Parathyroid adenoma (tissue), 2 donors: ENCODE results near the gene HSD17B14.

Source experiments
- H2AFZ ChIP-seq: fragments of 300-600 bp; sonication (generic); one replicate; pipeline ENCODE4 v1.7.0; 2017; ENCODE audit warnings: antibody characterized with exemption, mild to moderate bottlenecking
- H3K27ac ChIP-seq: fragments of 300-600 bp; sonication (generic); one replicate; pipeline ENCODE4 v1.7.0; 2017
- H3K27me3 ChIP-seq: fragments of 300-600 bp; sonication (generic); one replicate; pipeline ENCODE4 v1.7.0; 2017; ENCODE audit warnings: low read length; ENCODE audit not compliant: control insufficient read depth, insufficient read depth
- H3K36me3 ChIP-seq: fragments of 300-600 bp; sonication (generic); one replicate; pipeline ENCODE4 v1.7.0; 2017; ENCODE audit warnings: low read length; ENCODE audit not compliant: control insufficient read depth, insufficient read depth
- H3K4me1 ChIP-seq: fragments of 300-600 bp; sonication (generic); one replicate; pipeline ENCODE4 v1.7.0; 2017; ENCODE audit warnings: control low read depth
- H3K4me2 ChIP-seq: fragments of 300-600 bp; sonication (generic); one replicate; pipeline ENCODE4 v1.7.0; 2017; ENCODE audit warnings: low read length
- H3K4me3 ChIP-seq: fragments of 300-600 bp; sonication (generic); one replicate; pipeline ENCODE4 v1.7.0; 2017; ENCODE audit warnings: low read depth, low read length
- H3K79me2 ChIP-seq: fragments of 300-600 bp; sonication (generic); one replicate; pipeline ENCODE4 v1.7.0; 2017; ENCODE audit warnings: control low read depth
- H3K9ac ChIP-seq: fragments of 300-600 bp; sonication (generic); one replicate; pipeline ENCODE4 v1.7.0; 2017; ENCODE audit warnings: mild to moderate bottlenecking
- H3K9me3 ChIP-seq: fragments of 300-600 bp; sonication (generic); one replicate; pipeline ENCODE4 v1.7.0; 2017; ENCODE audit warnings: low read length; ENCODE audit not compliant: control insufficient read depth
- TF ChIP-seq, protein P1 (sequence below): fragments of 300-600 bp; sonication (generic); IDR thresholded peaks from one replicate; pipeline ENCODE4 v1.7.0; 2017; ENCODE audit warnings: antibody characterized with exemption, mild to moderate bottlenecking
- donor health status: primary hyperparathyroidism.

The HSD17B14 gene

DNA sequence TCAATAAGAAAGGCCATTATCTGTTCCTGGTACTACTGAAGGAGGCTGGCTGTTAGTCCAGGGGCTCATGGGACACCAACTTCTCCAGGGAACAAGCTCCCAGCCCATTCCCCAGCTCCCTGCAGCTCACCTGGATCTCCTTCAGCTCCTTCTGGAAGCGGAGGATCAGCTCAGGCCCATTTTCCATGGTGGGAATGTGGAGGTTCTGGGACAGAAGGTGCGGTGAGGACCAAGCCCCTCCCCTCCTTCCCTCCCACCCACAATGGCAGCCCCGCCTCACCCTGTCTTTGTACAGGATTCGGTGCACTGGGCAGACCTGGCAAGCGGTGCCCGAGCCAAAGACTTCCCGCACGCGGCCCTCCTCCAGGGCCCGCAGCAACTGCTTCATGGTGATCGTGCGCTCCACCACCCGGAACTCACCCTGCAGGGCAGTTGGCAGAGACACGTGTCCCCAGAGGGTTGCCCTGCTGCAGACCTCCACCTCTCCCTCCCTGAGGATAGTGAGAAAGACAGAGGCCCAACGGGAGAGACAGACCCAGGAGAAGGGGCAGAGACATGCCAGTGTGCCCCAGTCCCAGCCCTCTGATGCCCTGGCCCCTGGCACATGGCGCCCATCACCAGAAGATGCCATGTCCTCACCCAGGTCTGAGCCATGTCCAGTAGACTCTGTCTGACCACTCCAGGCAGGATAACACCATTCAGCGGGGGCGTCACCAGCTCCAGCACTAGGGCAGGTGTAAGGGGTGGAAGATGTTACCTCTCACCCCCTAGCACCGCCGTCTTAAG is 39.8 kb downstream of the HSD17B14 start:
- TF ChIP-seq, protein P1, sequence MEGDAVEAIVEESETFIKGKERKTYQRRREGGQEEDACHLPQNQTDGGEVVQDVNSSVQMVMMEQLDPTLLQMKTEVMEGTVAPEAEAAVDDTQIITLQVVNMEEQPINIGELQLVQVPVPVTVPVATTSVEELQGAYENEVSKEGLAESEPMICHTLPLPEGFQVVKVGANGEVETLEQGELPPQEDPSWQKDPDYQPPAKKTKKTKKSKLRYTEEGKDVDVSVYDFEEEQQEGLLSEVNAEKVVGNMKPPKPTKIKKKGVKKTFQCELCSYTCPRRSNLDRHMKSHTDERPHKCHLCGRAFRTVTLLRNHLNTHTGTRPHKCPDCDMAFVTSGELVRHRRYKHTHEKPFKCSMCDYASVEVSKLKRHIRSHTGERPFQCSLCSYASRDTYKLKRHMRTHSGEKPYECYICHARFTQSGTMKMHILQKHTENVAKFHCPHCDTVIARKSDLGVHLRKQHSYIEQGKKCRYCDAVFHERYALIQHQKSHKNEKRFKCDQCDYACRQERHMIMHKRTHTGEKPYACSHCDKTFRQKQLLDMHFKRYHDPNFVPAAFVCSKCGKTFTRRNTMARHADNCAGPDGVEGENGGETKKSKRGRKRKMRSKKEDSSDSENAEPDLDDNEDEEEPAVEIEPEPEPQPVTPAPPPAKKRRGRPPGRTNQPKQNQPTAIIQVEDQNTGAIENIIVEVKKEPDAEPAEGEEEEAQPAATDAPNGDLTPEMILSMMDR: no peak
- no peak overlapping the region for H2AFZ ChIP-seq

GRCh38 chr19:48795685-48796070 is 40.6 kb downstream of the HSD17B14 start:
- TF ChIP-seq, protein P1: no peak
- no peaks in the 10 kb centered on the region for H3K9me3 ChIP-seq
- peak overlapping the region; percentile 78 for H3K27ac ChIP-seq

More for the DNA sequence above, 39.8 kb downstream of the HSD17B14 start:
- Histone ChIP-seq H3K4me3 (no peak overlapping the region), H3K79me2 (no peaks in the 10 kb centered on the region), H3K4me1 (peaks cover 13% of the 10 kb centered on the region), H3K4me2 (peak overlapping the region; percentile 38), H3K36me3 (no peaks in the 10 kb centered on the region), H3K9me3 (no peaks in the 10 kb centered on the region), H3K9ac (no peak overlapping the region), H3K27me3 (no peaks in the 10 kb centered on the region), H3K27ac (peak overlapping the region; percentile 78)

GRCh38 chr19:48795055-48795684 is 41.1 kb downstream of the HSD17B14 start:
- Histone ChIP-seq H3K4me1 (peaks cover 13% of the 10 kb centered on the region), H3K9me3 (no peaks in the 10 kb centered on the region), H3K27me3 (no peaks in the 10 kb centered on the region), H3K27ac (peak overlapping the region; percentile 78), H3K4me3 (peak overlapping the region; percentile 44), H2AFZ (peak overlapping the region; percentile 72), H3K79me2 (no peaks in the 10 kb centered on the region), H3K4me2 (peak overlapping the region; percentile 72), H3K9ac (no peak overlapping the region), H3K36me3 (no peaks in the 10 kb centered on the region)
- TF ChIP-seq, protein P1: peak; percentile 99

More at GRCh38 chr19:48795685-48796070, 40.6 kb downstream of the HSD17B14 start:
- no peaks in the 10 kb centered on the region for H3K79me2 ChIP-seq
- H3K4me3 ChIP-seq: peak overlapping the region; percentile 44
- no peak overlapping the region for H3K9ac ChIP-seq
- H3K27me3 ChIP-seq: no peaks in the 10 kb centered on the region
- H2AFZ ChIP-seq: peak overlapping the region; percentile 72
- H3K4me2 ChIP-seq: peak overlapping the region; percentile 13
- H3K4me1 ChIP-seq: peaks cover 13% of the 10 kb centered on the region
- no peaks in the 10 kb centered on the region for H3K36me3 ChIP-seq

- Histone ChIP-seq H3K9ac (no peak overlapping the region), H3K4me2 (no peak overlapping the region), H2AFZ (peak overlapping the region; percentile 72), H3K4me1 (peaks cover 13% of the 10 kb centered on the region), H3K27ac (peak overlapping the region; percentile 78), H3K36me3 (no peaks in the 10 kb centered on the region), H3K4me3 (no peak overlapping the region), H3K27me3 (no peaks in the 10 kb centered on the region), H3K9me3 (no peaks in the 10 kb centered on the region), H3K79me2 (no peaks in the 10 kb centered on the region)
- TF ChIP-seq, protein P1: no peak
Observed at GRCh38 chr19:48794291-48794690, 42.0 kb downstream of the HSD17B14 start.
